SU-DHL-6 (cell line): ENCODE measurements around the gene TMEM273.

Experiments used
- H2AFZ ChIP-seq: fragments of 200-600 bp; sonication (generic); 2 replicates; pipeline ENCODE4 v1.6.1; 2014; ENCODE audit warnings: low read depth, mild to moderate bottlenecking, moderate library complexity, mixed read lengths, antibody characterized with exemption, low read length; ENCODE audit not compliant: severe bottlenecking
- H3F3A ChIP-seq: fragments of 200-600 bp; shearing (Covaris generic); 2 replicates; pipeline ENCODE4 v1.6.0; 2016; ENCODE audit warnings: antibody characterized with exemption, mild to moderate bottlenecking; ENCODE audit not compliant: insufficient read depth
- H3K27ac ChIP-seq: fragments of 200-600 bp; sonication (generic); 2 replicates; pipeline ENCODE4 v1.5.1; 2016; ENCODE audit warnings: low read depth, mild to moderate bottlenecking, low read length, moderate library complexity, mixed read lengths
- H3K27me3 ChIP-seq: fragments of 200-600 bp; sonication (generic), shearing (Covaris generic); 2 replicates; pipeline ENCODE4 v1.6.0; 2014; ENCODE audit warnings: mild to moderate bottlenecking, low read length
- H3K36me3 ChIP-seq: fragments of 200-600 bp; sonication (generic); 2 replicates; pipeline ENCODE4 v1.6.1; 2014; ENCODE audit warnings: mild to moderate bottlenecking, low read length, mixed read lengths
- H3K4me2 ChIP-seq: fragments of 300-600, 200-600 bp; shearing (Covaris generic), sonication (generic); 2 replicates; pipeline ENCODE4 v1.6.0; 2014; ENCODE audit warnings: low read length, low read depth, mild to moderate bottlenecking; ENCODE audit not compliant: poor library complexity, severe bottlenecking
- H3K4me3 ChIP-seq: fragments of 200-600 bp; sonication (generic); 2 replicates; pipeline ENCODE4 v1.5.1; 2014; ENCODE audit warnings: antibody characterized with exemption, low read length, mild to moderate bottlenecking, mixed read lengths; ENCODE audit not compliant: insufficient read depth, poor library complexity, severe bottlenecking
- H3K79me2 ChIP-seq: fragments of 200-600 bp; sonication (generic); 2 replicates; pipeline ENCODE4 v1.6.1; 2014; ENCODE audit warnings: mild to moderate bottlenecking, low read length, moderate library complexity; ENCODE audit not compliant: insufficient read depth
- H3K9ac ChIP-seq: fragments of 200-600 bp; sonication (generic); 2 replicates; pipeline ENCODE4 v1.7.0; 2014; ENCODE audit warnings: mild to moderate bottlenecking, low read length
- H3K9me2 ChIP-seq: fragments of 200-600 bp; sonication (generic); replicated peaks from 2 replicates; pipeline ENCODE4 v1.6.1; 2014; ENCODE audit warnings: low read length; ENCODE audit not compliant: insufficient read depth
- H3K9me3 ChIP-seq: fragments of 200-600 bp; sonication (generic); 2 replicates; pipeline ENCODE4 v1.6.1; 2014; ENCODE audit warnings: low read length, mixed read lengths; ENCODE audit not compliant: insufficient read depth
- H4K20me1 ChIP-seq: fragments of 200-600 bp; sonication (generic); 2 replicates; pipeline ENCODE4 v1.6.1; 2014; ENCODE audit warnings: low read depth, mild to moderate bottlenecking, antibody characterized with exemption, low read length, moderate library complexity, mixed read lengths
- CTCF ChIP-seq: fragments of 200-600 bp; sonication (generic); IDR thresholded peaks from one replicate; pipeline ENCODE4 v1.5.1; 2017; ENCODE audit warnings: antibody characterized with exemption, mild to moderate bottlenecking, low read length, moderate library complexity; ENCODE audit not compliant: insufficient read depth, poor library complexity, severe bottlenecking
- EZH2phosphoT487 ChIP-seq: fragments of 200-600 bp; sonication (generic), shearing (Covaris generic); conservative IDR thresholded peaks from 2 replicates; pipeline ENCODE4 v1.6.1; 2018; ENCODE audit warnings: mild to moderate bottlenecking, antibody characterized with exemption, low read length, moderate library complexity, mixed read lengths

Gene TMEM273

GRCh38 chr10:49152663-49153062 lies 35.5 kb downstream of the TMEM273 start:
- H3K36me3 ChIP-seq, result no peaks in the 10 kb centered on the region
- H3K9me2 ChIP-seq, result no peaks in the 10 kb centered on the region
- H3K27ac ChIP-seq, result no peak overlapping the region

GRCh38 chr10:49152037-49152436 lies 36.2 kb downstream of the TMEM273 start:
- Histone ChIP-seq H3K27me3 (no peaks in the 10 kb centered on the region), H3K9me2 (no peaks in the 10 kb centered on the region), H3K4me3 (no peak overlapping the region), H2AFZ (no peak overlapping the region), H3K9ac (no peak overlapping the region), H3K4me2 (no peak overlapping the region), H3K36me3 (no peaks in the 10 kb centered on the region), H3K79me2 (no peaks in the 10 kb centered on the region), H3K9me3 (no peaks in the 10 kb centered on the region), H4K20me1 (no peaks in the 10 kb centered on the region), H3K27ac (no peak overlapping the region), H3F3A (no peaks in the 10 kb centered on the region)
- no peak for TF ChIP-seq EZH2phosphoT487
- no peak for TF ChIP-seq CTCF

More at GRCh38 chr10:49152663-49153062, 35.5 kb downstream of the TMEM273 start:
- Histone ChIP-seq H3K9me3 (no peaks in the 10 kb centered on the region), H3F3A (no peaks in the 10 kb centered on the region), H3K27me3 (no peaks in the 10 kb centered on the region), H4K20me1 (no peaks in the 10 kb centered on the region), H3K4me2 (no peak overlapping the region), H2AFZ (no peak overlapping the region), H3K9ac (no peak overlapping the region), H3K79me2 (no peaks in the 10 kb centered on the region), H3K4me3 (no peak overlapping the region)
- TF ChIP-seq CTCF, result no peak

DNA sequence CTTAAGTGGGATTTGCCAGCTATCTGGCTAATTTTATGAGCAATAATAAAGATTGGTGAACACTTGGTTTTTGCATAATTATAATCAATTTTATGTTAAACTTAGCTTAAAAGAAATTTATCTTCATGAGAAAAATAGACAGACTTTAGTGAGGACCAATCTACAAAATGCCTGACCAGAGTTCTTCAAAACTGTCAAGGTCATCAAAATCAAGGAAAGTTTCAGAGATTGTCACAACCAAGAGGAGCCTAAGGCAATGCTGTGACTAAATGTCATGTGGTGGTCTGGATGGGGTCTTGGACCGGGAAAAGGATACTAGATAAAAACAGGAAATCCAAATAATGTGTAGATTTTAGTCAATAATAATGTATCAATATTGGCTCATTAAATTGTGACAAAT lies 36.7 kb downstream of the TMEM273 start:
- H3K4me2 ChIP-seq, result no peak overlapping the region
- no peaks in the 10 kb centered on the region for H3K9me2 ChIP-seq
- no peaks in the 10 kb centered on the region for H3K79me2 ChIP-seq
- H3K4me3 ChIP-seq, result no peak overlapping the region
- H3K27me3 ChIP-seq, result no peaks in the 10 kb centered on the region
- H3K9me3 ChIP-seq, result no peaks in the 10 kb centered on the region
- H3K9ac ChIP-seq, result no peak overlapping the region
- H3K36me3 ChIP-seq, result no peaks in the 10 kb centered on the region
- no peak overlapping the region for H2AFZ ChIP-seq
- no peak overlapping the region for H3K27ac ChIP-seq
- no peaks in the 10 kb centered on the region for H4K20me1 ChIP-seq
- H3F3A ChIP-seq, result no peaks in the 10 kb centered on the region
- TF ChIP-seq CTCF (no peak), EZH2phosphoT487 (no peak)
